Neutrophil (primary cell): ENCODE measurements around the gene PLCB4.

Experiments used
- H3K27ac ChIP-seq: fragments of 200-600 bp; sonication (generic); 2 replicates; pipeline ENCODE4 v1.5.1; 2016; ENCODE audit warnings: mild to moderate bottlenecking, moderate library complexity
- H3K27me3 ChIP-seq: fragments of 200-600 bp; sonication (generic); 2 replicates; pipeline ENCODE4 v1.6.0; 2016; ENCODE audit warnings: mild to moderate bottlenecking
- H3K36me3 ChIP-seq: fragments of 200-600 bp; sonication (generic); 2 replicates; pipeline ENCODE4 v1.5.1; 2017
- H3K4me1 ChIP-seq, 2 experiments: fragments of 200-600 bp in 1 of 2; sonication (generic) in 1 of 2; 1 replicate in 1 of 2; 2 replicates in 1 of 2; pipeline versions ENCODE4 v1.5.1 to v1.6.1; 2013 to 2016; ENCODE audit warnings: low read depth in 1 of 2, low read length in 1 of 2, mild to moderate bottlenecking in 1 of 2, moderate library complexity in 1 of 2; ENCODE audit not compliant: control insufficient read depth in 1 of 2, insufficient read depth in 1 of 2
- H3K4me3 ChIP-seq, 2 experiments: fragments of 200-600 bp in 1 of 2; sonication (generic) in 1 of 2; 1 replicate in 1 of 2; 2 replicates in 1 of 2; pipeline ENCODE4 v1.5.1; 2013 to 2016; ENCODE audit warnings: low read depth in 1 of 2, low read length in 1 of 2, mild to moderate bottlenecking in 1 of 2, moderate library complexity in 1 of 2
- H3K9me3 ChIP-seq: fragments of 200-600 bp; sonication (generic); 2 replicates; pipeline ENCODE4 v1.5.1; 2016
- CTCF ChIP-seq: fragments of 200-600 bp; sonication (generic); IDR thresholded peaks from 2 replicates; pipeline ENCODE4 v1.5.1; 2016; ENCODE audit warnings: antibody characterized with exemption

PLCB4 gene

GRCh38 chr20:9279918-9280401 is 211.1 kb downstream of the PLCB4 start:
- no peak for TF ChIP-seq CTCF
- Histone ChIP-seq H3K27me3 (peaks cover 12% of the 10 kb centered on the region), H3K27ac (no peak overlapping the region), H3K4me3 (no peak overlapping the region), H3K4me1 (no peaks in the 10 kb centered on the region), H3K36me3 (no peaks in the 10 kb centered on the region), H3K9me3 (no peaks in the 10 kb centered on the region)

- no peaks in the 10 kb centered on the region for H3K4me1 ChIP-seq
- no peaks in the 10 kb centered on the region for H3K36me3 ChIP-seq
- no peak overlapping the region for H3K27ac ChIP-seq
- TF ChIP-seq CTCF = no peak
- H3K4me3 ChIP-seq = no peak overlapping the region
- no peaks in the 10 kb centered on the region for H3K9me3 ChIP-seq
- H3K27me3 ChIP-seq = peaks cover 12% of the 10 kb centered on the region
Measured at GRCh38 chr20:9280666-9281065, 211.8 kb downstream of the PLCB4 start.

DNA sequence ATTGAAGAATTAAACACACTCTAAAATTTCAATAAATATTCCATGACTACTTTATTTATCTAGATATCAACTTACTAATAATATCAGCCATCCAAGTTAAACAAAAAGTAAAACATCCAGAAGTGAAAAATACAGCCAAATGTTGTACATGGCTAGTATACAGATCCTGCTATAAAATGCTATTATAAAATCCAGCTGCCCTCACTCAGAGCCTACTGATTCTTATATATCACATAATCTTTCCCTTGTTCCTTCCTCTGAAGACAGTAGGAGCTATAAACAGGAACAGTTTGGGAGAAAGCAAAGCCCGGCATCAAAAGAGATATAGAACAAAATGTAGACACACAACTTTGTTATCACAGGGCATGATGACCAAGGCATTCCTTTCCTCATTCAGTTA is 212.9 kb downstream of the PLCB4 start:
- Histone ChIP-seq H3K4me1 (no peaks in the 10 kb centered on the region), H3K4me3 (no peak overlapping the region), H3K27me3 (peaks cover 12% of the 10 kb centered on the region), H3K36me3 (no peaks in the 10 kb centered on the region), H3K9me3 (no peaks in the 10 kb centered on the region), H3K27ac (no peak overlapping the region)
- no peak for TF ChIP-seq CTCF

DNA sequence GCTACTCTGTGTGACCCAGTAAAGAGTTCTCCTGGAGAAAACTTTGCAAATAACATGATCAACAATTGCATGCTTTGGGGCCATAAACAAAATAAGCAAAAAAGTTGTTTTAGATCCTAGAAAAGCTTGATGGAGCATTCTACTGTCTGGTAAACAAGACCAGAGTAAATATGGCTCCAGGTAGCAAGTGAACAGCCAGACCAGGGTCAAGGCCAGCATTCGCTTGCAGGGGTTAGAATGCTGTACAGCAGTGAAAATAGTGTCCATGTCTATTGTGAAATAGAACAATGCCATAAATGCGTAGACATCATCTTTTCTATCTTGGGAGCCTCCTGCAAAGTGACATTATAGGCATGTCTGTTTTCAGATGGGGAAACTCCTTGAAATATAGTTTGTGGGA is 216.7 kb downstream of the PLCB4 start:
- no peak for TF ChIP-seq CTCF
- no peaks in the 10 kb centered on the region for H3K36me3 ChIP-seq
- peaks cover 4% of the 10 kb centered on the region for H3K27me3 ChIP-seq
- H3K27ac ChIP-seq = no peak overlapping the region
- no peak overlapping the region for H3K4me3 ChIP-seq
- H3K9me3 ChIP-seq = no peaks in the 10 kb centered on the region
- H3K4me1 ChIP-seq = no peaks in the 10 kb centered on the region

GRCh38 chr20:9286501-9287461 is 217.9 kb downstream of the PLCB4 start:
- no peaks in the 10 kb centered on the region for H3K36me3 ChIP-seq
- no peaks in the 10 kb centered on the region for H3K4me1 ChIP-seq
- no peak overlapping the region for H3K4me3 ChIP-seq
- TF ChIP-seq CTCF = no peak
- no peak overlapping the region for H3K27ac ChIP-seq
- H3K9me3 ChIP-seq = no peaks in the 10 kb centered on the region
- no peaks in the 10 kb centered on the region for H3K27me3 ChIP-seq
